Thyroid gland (tissue), 4 donors: Measurements from ENCODE around the gene TNFAIP8.

Source experiments
- POLR2A ChIP-seq, 2 donors: fragments of 450-650 bp; IDR thresholded peaks; one replicate each; pipeline ENCODE4 v1.6.1; 2017; ENCODE audit warnings: antibody characterized with exemption in 2 of 2, mild to moderate bottlenecking in 2 of 2, moderate library complexity in 1 of 2
- TF ChIP-seq, protein P1 (sequence below), 6 experiments: fragments of 200-600 bp in 3 of 6; fragments of 450-650 bp in 3 of 6; sonication (generic) in 3 of 6; IDR thresholded peaks; one replicate each; pipeline ENCODE4 v1.5.1; 2016 to 2019; ENCODE audit warnings: antibody characterized with exemption in 6 of 6, mild to moderate bottlenecking in 2 of 6, inconsistent platforms in 1 of 6, moderate library complexity in 1 of 6

GRCh38 chr5:119329666-119330065 is 26.2 kb upstream of the TNFAIP8 start:
- TF ChIP-seq POLR2A (IDR thresholded peaks at IDR 0.05) = no peak
- TF ChIP-seq, protein P1, sequence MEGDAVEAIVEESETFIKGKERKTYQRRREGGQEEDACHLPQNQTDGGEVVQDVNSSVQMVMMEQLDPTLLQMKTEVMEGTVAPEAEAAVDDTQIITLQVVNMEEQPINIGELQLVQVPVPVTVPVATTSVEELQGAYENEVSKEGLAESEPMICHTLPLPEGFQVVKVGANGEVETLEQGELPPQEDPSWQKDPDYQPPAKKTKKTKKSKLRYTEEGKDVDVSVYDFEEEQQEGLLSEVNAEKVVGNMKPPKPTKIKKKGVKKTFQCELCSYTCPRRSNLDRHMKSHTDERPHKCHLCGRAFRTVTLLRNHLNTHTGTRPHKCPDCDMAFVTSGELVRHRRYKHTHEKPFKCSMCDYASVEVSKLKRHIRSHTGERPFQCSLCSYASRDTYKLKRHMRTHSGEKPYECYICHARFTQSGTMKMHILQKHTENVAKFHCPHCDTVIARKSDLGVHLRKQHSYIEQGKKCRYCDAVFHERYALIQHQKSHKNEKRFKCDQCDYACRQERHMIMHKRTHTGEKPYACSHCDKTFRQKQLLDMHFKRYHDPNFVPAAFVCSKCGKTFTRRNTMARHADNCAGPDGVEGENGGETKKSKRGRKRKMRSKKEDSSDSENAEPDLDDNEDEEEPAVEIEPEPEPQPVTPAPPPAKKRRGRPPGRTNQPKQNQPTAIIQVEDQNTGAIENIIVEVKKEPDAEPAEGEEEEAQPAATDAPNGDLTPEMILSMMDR (IDR thresholded peaks at IDR 0.05) = no peak
